IMR-90 (cell line): ENCODE data around the gene PLCB2.

Source experiments
- MXI1 ChIP-seq: IDR thresholded peaks from 2 replicates; pipeline ENCODE4 v1.6.1; 2012; ENCODE audit warnings: low read depth, mild to moderate bottlenecking, low read length, moderate library complexity, borderline replicate concordance
- POLR2A ChIP-seq: IDR thresholded peaks from 2 replicates; pipeline ENCODE4 v1.6.1; 2012; ENCODE audit warnings: mild to moderate bottlenecking, low read depth, low read length
- RFX5 ChIP-seq: IDR thresholded peaks from 2 replicates; pipeline ENCODE4 v1.8.0; 2012; ENCODE audit warnings: low read depth, mild to moderate bottlenecking, low read length, moderate library complexity
- SMC3 ChIP-seq: fragments of 150-350 bp; IDR thresholded peaks from 2 replicates; pipeline ENCODE4 v1.6.1; 2016; ENCODE audit warnings: low read depth, mild to moderate bottlenecking, antibody characterized with exemption, low read length, moderate library complexity
- TF ChIP-seq, protein P1 (sequence below): conservative IDR thresholded peaks from 2 replicates; pipeline ENCODE4 v1.5.1; 2012; ENCODE audit warnings: mild to moderate bottlenecking, low read depth, low read length, improper control_type of control experiment

DNA sequence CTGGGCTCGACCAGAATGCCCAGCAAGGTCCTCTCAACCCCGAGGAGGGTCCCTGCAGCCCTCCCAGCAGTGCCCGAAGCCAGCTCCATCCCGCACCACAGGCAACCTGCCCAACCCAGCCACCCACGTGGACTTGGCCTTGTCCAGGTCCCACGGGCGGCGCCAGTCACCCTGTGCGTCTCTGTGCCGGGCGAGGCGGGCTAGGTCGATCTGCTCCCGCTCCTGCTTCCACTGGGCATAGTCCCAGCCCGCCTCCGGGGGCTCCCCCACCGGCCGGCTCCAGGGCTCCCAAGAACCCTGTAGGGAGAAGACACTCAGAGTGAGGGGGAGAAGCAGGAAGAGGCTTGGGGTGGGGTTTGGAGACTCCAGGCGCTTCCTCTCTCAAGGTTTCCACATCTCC is 29.9 kb upstream of the PLCB2 start:
- TF ChIP-seq, protein P1, sequence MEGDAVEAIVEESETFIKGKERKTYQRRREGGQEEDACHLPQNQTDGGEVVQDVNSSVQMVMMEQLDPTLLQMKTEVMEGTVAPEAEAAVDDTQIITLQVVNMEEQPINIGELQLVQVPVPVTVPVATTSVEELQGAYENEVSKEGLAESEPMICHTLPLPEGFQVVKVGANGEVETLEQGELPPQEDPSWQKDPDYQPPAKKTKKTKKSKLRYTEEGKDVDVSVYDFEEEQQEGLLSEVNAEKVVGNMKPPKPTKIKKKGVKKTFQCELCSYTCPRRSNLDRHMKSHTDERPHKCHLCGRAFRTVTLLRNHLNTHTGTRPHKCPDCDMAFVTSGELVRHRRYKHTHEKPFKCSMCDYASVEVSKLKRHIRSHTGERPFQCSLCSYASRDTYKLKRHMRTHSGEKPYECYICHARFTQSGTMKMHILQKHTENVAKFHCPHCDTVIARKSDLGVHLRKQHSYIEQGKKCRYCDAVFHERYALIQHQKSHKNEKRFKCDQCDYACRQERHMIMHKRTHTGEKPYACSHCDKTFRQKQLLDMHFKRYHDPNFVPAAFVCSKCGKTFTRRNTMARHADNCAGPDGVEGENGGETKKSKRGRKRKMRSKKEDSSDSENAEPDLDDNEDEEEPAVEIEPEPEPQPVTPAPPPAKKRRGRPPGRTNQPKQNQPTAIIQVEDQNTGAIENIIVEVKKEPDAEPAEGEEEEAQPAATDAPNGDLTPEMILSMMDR, result no peak
- TF ChIP-seq POLR2A (no peak), MXI1 (no peak), SMC3 (no peak), RFX5 (no peak)
